GM19240 (cell line): ENCODE data around the gene PRDX4.
"Not testable (repeated sequence)": the region's sequence is repeated elsewhere in the genome, so short reads cannot be mapped to it uniquely, and the experiment has no call there.

Experiments
- DNase-seq: peaks from one replicate; pipeline ENCODE4 v3.0.0; 2011; ENCODE audit warnings: low spot score; ENCODE audit not compliant: insufficient read length

PRDX4 gene

DNA sequence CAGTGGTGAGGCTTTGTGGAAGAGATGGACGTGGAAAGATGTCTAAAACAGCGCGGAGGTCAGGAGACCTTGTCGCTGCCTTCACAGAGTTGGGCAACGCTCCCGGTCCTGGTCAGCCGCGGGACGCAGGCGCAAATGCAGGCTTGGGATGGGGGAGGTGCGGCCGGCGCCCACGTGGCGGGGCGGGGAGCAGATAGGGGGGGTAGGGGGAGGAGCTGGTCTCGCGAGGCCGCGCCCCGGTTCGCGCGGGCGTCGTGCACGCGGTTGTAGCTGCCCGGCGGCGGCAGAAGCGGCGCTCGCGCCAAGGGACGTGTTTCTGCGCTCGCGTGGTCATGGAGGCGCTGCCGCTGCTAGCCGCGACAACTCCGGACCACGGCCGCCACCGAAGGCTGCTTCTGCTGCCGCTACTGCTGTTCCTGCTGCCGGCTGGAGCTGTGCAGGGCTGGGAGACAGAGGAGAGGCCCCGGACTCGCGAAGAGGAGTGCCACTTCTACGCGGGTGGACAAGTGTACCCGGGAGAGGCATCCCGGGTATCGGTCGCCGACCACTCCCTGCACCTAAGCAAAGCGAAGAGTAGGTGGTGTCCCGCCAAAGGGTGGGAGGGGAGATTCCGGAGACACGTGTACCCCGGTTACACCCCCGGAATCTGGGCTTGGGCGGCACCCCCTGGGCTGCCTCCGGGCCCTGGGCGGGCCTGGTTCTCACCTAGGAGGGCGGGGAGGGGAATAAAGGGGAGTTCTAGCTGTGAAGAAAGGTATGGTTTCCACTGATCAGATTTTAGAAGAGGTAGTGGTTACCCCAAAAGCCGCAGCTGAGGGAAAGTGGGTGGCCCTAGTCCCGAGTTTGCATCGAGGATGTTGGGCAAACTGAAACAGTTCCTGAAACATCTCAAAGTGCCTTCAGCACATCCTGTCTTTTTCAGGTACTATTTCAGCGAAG is at the start of gene PRDX4:
Gene PRDX4 (plus strand): TSS at position 255 of the 939 bp plus-strand sequence. CDS start 78 bp downstream, at position 333.
- peak; percentile 20 for DNase-seq

DNA sequence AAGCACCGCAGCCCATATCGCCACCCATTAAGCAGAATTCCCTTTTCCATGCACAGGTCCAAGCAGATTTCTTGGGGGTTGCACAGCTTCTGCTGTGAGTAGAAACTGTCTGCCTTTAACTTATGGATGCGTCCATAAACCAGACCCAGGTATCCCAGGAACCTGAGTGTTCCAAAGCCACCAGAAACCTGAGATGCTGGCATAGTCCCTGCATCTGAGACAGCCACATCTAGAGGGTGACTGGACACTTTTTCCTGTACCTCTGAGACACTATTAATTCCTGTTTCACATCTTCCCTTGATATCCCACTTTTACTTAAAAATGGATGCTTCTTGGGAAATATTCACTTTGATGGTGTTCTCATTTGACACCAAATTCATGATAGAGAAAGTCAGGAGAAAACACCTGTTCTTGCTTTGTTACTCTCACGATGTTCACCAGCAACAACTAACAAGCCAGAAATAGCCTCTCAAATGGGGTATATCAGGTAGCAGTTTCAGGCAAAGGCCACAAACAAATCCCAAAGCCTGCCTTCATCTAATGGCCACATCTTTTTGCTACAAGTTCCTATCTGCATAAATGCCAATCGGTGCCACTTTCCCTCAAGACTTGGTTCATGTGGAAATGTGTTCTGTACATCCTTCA is 45.5 kb upstream of the PRDX4 start:
- no peak for DNase-seq

DNA sequence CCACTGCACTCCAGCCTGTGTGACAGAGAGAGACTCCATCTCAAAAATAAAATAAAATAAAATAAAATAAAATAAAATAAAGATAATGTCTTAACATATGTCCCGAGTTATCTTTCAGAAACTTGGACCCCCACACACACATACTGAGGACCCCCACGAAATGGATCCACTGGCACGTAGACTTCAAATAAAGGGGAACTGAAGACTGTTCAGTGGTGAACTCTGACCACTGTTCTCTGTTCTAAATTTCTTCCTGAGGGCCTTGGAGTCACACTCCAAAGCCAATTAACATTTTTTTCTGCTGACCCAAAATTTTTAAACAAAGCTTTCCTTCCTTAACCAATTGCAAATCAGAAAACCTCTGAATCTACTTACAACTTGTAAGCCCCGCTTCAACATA is 43.5 kb upstream of the PRDX4 start:
- no peak for DNase-seq

DNA sequence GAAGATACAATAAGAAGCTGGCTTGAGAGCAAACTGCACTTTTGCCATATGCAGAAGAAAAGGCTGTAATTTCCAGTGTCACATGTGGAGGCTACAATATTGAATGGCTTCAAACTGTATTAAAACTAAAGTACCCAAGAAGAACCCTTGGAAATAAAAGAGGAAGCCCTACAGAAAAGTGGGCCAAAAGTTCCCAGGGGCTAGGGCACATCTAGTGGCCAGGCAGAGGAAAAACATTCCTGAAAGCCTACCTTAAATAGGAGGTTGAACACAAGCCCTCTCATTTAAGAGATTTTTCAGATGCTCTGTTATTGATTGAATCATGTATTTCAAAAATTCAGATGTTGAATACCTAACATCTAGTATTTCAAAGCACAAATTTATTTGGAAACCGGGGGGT is 40.6 kb upstream of the PRDX4 start:
- DNase-seq = no peak

DNA sequence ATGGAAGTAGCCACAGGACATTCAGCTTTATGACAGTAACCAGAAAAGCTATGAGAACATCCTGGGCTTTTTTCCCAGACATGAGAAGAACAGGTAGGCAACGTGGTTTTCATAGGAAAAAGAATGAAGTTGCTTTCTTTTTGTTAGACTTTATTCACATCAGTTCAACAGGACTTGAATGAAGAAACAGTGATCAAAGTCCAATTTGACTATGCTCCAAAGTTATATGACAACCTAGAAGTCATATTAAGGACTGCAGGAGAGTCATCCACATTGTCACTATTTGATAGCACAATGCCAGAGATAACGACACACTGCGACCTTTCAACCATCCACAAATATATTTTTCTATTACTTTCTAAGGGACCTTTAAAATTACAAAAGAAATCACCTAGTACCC is 39.2 kb upstream of the PRDX4 start:
- DNase-seq = no peak

DNA sequence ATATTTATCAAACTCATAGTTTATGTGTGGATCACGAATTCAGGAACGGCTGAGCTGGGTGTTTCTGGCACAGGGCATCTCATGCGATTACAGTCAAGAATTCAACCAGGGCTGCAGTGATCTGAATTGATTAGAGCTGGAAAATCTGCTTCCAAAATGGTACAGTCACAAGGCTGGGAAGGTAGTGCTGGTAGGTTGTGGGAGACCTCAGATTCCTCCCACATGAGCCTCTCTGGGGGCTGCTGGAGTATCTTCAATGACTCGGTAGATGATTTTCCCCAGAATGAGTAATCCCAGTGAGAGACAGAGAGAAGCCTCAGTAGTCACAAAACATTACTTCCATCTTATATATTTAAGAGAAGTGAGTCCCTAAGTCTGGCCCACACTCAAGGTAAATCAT is 36.2 kb upstream of the PRDX4 start:
- no peak for DNase-seq

DNA sequence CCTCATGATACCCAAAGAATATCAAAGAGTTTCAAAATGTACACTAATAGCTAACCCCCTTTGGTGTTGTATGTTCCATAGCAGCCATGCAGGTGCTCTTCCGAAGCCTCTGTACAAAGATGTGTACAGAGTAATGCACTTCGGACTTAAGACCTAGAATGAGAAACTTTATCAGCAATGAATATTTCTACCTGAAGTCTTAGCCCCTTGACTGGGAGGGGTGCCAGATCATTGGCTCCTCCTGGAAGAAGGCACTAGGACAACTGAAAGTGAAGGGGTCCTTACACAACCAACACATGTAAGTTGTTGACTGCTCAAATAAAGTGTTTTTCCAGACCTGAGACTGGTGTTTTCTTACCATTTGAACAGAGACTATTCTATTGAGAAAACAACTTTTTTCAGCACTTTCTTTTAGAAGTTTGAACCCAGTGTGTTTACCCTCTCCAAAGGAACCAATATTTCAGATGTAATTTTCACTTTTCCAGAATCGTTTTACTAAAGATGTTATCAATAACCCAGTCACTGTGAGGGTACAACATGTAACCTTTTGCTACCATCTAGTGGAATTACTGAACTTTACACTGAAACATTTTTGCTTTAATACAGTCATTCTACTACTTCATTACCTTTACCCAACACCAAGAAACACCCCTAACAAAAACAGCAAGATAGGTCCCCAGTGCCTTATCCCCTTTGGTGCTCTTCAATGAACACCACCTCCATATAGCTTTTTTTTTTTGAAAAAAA is 33.3 kb upstream of the PRDX4 start:
- no peak for DNase-seq

DNA sequence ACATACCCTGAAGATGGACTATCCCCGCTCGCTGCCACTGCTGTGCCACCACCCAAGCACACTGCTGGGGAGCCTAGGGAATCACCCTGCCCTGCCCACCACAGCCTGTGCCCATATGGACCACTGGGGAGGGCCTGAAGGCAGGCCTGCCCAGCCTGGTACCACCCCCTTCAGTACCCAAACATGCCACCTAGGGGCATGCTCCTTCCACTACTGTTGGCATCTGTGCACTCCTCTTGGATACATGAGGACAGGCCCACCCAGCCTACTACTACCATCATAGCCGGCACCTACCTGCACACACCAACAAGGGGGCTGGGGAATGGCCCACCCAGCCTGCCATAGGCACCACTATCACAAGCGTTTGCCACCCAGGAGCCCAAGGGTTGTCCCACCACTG is 30.1 kb upstream of the PRDX4 start:
- no peak for DNase-seq

DNA sequence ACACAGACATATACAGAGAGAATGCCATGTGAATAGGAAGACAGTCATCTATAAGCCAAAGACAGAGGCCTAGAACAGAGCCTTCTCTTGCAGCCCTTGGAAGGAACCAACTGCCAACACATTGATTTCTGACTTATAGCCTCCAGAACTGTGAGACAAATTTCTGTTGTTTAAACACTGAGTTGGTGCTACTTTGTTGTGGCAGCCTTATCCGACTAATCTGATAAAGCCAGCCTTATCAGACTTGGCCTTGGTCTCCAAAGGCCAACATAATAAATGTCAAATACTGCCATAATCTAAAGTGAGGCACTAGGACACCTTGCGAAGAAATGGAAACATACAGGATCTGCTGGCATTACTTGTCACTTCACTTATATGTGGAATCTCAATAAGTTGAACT is 24.3 kb upstream of the PRDX4 start:
- DNase-seq = no peak

DNA sequence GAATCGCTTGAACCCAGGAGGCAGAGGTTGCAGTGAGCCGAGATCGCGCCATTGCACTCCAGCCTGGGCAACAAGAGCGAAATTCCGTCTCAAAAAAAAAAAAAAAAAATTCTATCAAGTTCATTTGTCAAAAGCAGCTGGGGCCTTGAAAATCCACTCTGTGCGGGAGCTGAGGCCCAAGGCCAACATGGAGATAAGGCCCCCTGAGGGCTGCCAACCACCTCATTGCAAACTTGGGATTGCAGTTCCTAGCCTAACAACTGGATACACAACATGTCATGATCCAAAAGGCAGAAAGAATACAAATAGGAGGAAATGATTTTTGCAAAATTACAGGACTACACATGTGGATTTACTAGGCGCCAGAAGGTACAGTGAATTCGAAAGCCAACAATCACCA is 22.5 kb upstream of the PRDX4 start:
- DNase-seq = no peak

DNA sequence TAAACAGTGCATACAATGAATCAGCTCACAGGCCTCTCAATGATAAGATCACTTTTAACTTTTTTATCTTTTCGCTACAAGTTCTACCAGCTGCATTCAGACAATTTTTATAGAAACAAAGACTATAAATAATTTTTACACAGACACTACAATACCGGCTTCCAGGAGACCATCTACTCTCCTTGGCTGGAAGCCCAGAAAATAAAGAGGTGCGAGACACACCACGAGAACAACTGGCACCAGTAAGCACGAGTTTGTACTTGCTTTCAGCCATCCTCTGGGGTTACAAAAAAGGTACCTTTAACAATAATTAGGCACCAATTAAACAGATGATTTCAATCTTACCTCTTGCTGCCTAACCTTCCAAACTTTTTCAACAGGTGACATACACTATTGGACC is 11.2 kb upstream of the PRDX4 start:
- no peak for DNase-seq

DNA sequence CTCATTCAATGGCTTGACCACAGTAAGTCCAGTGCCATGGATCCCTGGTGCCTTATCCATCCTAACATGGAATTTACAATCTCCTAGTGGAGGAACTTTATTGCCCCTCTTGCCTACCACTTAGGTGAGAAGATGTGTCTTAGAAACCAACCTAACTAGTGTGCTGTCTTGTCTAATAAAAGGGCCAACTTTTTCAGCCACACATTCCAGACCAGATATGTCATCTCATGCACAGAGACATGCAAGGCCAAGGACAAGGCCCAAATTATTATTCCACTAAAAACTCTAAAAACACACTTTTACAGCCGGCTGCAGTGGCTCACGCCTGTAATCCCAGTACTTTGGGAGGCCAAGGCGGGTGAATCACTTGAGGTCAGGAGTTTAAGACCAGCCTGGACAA is 10.6 kb upstream of the PRDX4 start:
- no peak for DNase-seq

DNA sequence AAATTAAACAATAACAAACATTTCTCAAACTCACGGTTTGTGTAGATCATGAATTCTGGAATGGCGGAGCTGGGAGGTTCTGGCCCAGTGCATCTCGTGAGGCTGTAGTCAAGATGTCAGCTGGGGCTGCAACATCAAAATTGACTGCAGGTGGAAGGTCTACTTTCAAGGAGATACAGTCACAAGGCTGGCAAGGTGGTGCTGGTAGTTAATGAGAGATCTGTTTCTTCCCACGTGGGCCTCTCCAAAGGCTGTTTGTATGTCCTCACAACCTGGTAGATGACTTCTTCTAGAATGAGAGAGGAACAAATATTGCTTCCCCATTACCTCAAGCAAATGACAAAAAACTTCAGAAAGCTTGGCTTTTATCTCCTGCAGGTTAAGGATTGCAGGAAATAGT is 8.0 kb upstream of the PRDX4 start:
- no peak for DNase-seq

DNA sequence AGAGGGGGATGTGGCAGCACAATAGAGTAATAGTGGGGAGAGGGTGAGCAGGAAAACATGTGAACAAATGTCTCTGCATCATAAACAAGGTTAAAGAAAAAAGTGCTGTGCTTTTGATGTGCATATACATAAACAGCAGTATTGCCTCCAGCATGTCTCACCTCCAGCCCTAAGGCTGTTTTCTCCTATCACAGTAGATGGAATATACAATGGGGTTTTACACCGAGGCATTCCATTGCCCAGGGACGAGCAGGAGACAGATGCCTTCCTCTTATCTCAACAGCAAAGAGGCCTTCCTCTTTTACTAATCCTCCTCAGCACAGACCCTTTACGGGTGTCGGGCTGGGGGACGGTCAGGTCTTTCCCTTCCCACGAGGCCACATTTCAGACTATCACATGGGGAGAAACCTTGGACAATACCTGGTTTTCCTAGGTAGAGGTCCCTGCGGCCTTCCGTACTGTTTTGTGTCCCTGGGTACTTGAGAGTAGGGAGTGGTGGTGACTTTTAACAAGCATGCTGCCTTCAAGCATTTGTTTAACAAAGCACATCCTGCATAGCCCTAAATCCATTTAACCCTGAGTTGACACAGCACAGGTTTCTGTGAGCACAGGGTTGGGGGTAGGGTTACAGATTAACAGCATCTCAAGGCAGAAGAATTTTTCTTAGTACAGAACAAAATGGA is 7.1 kb upstream of the PRDX4 start:
- not testable (repeated sequence) for DNase-seq

DNA sequence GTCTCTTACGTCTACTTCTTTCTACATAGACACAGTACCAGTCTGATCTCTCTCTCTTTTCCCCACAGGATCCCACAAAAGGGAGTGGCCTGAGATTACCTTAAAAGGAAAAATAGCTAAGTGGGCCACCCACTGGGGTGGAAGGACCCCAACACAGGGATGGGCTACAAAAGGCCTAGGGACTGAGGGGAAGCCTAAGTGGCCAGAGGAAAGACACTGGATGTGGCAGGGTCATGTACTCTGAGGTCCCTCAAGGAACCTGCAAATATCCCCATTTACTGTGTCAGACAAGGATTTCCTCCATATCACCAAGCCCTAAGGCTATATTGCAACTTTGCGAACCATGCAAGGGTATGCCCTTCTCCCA is 6.5 kb upstream of the PRDX4 start:
- DNase-seq = no peak

DNA sequence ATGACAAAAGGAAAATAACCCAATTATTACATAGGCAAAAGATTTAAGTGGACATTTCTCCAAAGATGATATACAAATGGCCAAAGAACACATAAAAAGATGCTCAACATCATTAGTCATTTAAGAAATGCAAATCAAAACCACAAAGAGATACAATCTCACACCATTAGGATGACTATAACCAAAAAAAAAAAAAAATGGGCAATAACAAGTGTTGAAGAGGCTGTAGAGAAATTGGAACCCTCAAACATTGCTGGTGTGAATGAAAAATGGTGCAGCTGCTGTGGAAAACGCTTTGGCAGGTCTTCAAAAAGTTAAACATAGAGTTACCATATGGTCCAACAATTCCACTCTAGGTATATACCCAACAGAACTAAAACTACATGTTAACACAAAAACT is 5.6 kb upstream of the PRDX4 start:
- no peak for DNase-seq

DNA sequence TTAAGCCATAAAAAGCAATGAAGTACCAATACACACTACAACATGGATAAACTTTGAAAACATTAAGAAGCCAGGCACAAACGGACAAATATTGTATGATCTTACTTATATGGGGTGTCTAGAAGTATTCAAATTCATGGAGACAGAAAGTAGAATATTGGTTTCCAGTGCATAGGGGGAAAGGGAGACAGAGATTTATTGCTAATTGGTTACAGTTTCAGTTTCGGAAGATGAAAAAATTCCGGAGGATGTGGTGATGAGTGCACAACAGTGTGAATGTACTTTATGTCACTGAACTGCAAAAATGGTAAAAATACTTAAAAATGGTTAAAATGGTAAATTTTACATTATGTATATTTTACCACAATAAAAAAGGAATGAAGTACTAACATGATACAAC is 5.1 kb upstream of the PRDX4 start:
- DNase-seq = no peak

DNA sequence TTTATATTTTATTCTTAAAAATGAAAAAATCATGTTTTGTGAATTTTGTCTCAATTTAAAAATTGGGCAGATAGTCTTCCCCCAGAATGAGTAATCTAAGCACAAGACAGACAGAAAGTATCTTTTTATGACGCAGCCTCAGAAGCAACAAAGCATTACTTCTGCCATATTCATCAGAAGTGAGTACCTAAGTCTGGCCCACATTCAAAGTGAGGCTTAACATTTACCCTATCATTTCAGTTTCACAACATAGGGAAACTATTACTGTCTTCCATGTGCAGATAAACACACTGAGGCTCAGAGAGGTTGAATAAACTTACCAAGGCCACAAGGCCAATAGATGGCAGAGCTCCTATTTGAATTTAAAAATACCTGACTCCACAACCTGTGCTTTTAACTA is 4.4 kb upstream of the PRDX4 start:
- DNase-seq = no peak

DNA sequence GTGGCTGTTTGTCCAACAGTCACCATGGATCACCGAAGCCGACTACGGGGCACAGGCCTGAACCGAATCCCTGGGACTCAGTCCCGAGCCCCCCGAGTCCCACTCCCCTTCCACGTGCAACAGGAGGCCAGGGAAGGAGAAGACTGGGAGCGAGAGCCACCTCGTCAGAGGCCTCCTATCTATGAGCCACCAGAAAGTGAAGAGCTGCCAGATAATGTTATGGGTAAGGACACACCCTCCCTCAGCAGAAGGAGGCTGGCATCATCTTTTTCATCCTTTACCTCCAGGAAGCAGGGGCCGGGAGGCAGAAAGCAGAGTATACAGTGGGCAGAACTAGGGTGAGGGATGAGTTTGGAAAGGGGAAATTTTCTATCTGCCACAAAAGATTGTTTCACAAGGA is 2.8 kb upstream of the PRDX4 start:
- DNase-seq = no peak

DNA sequence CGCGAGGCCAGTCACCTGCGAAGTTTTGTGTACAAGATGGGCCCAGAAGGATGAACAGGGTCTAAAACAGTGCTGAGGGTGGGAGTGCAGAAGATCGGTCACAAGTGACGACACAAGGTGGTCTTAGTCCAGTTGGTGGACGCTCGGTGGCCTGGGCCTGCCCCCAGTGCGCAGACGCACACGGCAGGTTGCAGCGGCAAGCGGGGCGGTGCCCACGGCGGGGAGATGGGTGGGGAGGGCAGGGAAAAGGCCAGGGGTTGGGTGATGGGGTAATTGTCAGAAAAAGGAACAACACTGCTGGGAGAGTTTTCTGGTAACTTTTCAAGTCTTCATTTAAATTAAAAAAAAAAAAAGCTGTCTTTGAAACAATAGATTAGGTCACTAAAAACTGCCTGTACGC is 1.0 kb upstream of the PRDX4 start:
- no peak for DNase-seq

DNA sequence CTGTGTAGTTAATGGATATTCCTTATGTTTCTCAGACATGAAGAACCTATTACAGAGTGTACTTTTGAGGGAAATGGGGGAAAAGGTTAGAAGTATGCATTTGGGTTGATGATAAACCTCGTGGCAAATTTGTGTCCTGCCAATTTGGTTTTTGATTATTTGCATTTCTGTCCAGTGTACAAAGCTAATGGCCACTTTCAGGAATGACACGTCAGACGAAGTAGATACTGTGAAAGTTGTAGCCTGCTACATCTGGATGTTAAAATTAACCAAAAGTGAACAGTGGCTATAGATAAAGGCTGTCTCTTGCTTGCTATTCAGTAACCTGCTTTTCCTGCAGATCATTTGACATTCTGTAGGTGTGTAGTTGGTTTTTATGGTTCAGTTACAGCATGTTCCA is 1.0 kb downstream of the PRDX4 start:
- DNase-seq = no peak

DNA sequence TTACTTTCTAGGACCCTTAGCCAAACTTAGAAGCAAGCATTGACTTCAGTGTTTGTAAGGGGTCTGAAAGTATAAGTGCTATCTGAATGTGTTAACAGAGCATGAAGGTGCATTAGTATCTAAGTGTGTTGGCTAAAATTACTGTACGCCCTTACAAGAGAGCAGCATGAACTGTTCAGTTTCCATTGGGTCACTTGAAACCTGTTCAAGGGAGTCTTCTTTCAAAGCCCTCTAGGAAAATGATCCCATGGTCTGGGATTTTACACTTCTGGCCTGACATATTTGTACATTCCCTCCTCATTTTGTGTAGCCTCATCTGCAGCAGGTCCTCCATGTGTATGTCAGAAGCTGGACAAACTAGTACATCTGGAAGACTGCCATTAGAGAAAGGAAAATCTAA is 3.2 kb downstream of the PRDX4 start:
- no peak for DNase-seq
